Ectodermal cell (in vitro differentiated cells): ENCODE measurements around the gene JADE1.

Source experiments
- H3K27ac ChIP-seq: 2 replicates; pipeline ENCODE4 v1.7.0; 2013; ENCODE audit warnings: mild to moderate bottlenecking, low read depth, low read length; ENCODE audit not compliant: insufficient read depth, poor library complexity, severe bottlenecking
- H3K27me3 ChIP-seq: 2 replicates; pipeline ENCODE4 v1.7.0; 2013; ENCODE audit warnings: mild to moderate bottlenecking, low read length; ENCODE audit not compliant: insufficient read depth, control insufficient read depth, poor library complexity, severe bottlenecking
- H3K36me3 ChIP-seq: one replicate; pipeline ENCODE4 v1.7.0; 2013; ENCODE audit warnings: low read length; ENCODE audit not compliant: control insufficient read depth, insufficient read depth
- H3K4me1 ChIP-seq: one replicate; pipeline ENCODE4 v1.7.0; 2013; ENCODE audit warnings: low read length; ENCODE audit not compliant: control insufficient read depth, insufficient read depth
- H3K4me3 ChIP-seq: 2 replicates; pipeline ENCODE4 v1.7.0; 2013; ENCODE audit warnings: low read depth, low read length, control low read depth; ENCODE audit not compliant: insufficient read depth
- H3K9me3 ChIP-seq: 2 replicates; pipeline ENCODE4 v1.7.0; 2013; ENCODE audit warnings: mild to moderate bottlenecking, low read length, moderate library complexity; ENCODE audit not compliant: control insufficient read depth
- WGBS, 2 experiments: methylation state at CpG; one replicate each; pipeline ENCODE4 v1.1.7; 2013; ENCODE audit warnings: missing lambda C conversion rate in 2 of 2; 5-methylcytosine and 5-hydroxymethylcytosine counted together

The JADE1 gene

DNA sequence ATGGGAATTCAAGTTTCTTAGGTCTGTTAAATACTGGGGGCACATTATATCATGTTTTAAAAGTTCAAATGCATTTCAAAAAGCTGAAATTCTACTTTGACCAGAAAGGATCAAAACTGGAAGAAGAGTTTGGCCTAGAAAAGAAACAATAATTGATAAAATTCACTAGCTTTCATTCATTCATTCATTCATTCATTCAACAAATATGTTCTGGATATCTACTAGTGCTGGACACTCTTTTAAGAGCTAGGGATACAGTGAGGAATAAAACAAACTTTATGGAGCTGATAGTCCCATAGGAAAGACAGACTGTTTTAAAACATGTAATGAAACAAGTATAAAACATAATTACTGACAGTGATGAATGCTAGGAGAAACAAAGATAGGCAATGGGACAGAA is 106.0 kb downstream of the JADE1 start:
- H3K36me3 ChIP-seq: no peaks in the 10 kb centered on the region
- no peaks in the 10 kb centered on the region for H3K4me1 ChIP-seq
- no peak overlapping the region for H3K4me3 ChIP-seq
- no peaks in the 10 kb centered on the region for H3K9me3 ChIP-seq
- no peaks in the 10 kb centered on the region for H3K27me3 ChIP-seq
- H3K27ac ChIP-seq: no peak overlapping the region

DNA sequence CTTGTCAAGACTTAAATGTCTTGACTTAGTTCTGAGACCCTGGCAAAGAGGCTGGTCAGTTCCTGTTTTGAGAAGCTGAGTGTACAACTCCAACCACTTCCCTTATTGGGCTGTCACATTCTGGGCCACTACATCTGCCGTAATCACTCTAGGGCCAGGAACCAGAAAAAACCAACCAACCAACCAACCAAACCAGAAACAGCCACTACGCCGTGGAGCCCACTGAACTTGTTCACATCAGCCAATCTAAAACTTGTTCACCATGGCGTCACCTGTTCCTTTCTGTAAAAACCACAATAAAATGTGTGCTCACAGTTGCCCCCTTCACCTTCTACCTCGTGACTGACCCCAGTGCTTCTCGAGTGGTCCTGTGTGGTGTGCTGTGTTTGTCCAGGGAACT is 107.3 kb downstream of the JADE1 start:
- Histone ChIP-seq H3K9me3 (no peaks in the 10 kb centered on the region), H3K4me3 (no peak overlapping the region), H3K4me1 (no peaks in the 10 kb centered on the region), H3K36me3 (no peaks in the 10 kb centered on the region), H3K27me3 (no peaks in the 10 kb centered on the region), H3K27ac (no peak overlapping the region)
- WGBS, 2 experiments: 94 to 95% methylated on average over 5 to 6 of the region's 6 CpGs

- Histone ChIP-seq H3K4me3 (no peak overlapping the region), H3K27ac (no peak overlapping the region), H3K27me3 (no peaks in the 10 kb centered on the region), H3K36me3 (no peaks in the 10 kb centered on the region), H3K4me1 (no peaks in the 10 kb centered on the region), H3K9me3 (no peaks in the 10 kb centered on the region)
- 85 to 94% methylated on average over 2 of the region's 2 CpGs for WGBS, 2 experiments
Measured at GRCh38 chr4:128917781-128918180, 108.3 kb downstream of the JADE1 start.

- Histone ChIP-seq H3K4me1 (no peaks in the 10 kb centered on the region), H3K4me3 (no peak overlapping the region), H3K27ac (no peak overlapping the region), H3K27me3 (no peaks in the 10 kb centered on the region), H3K9me3 (no peaks in the 10 kb centered on the region), H3K36me3 (no peaks in the 10 kb centered on the region)
- 85 to 98% methylated on average over 3 of the region's 3 CpGs for WGBS, 2 experiments
Measured at GRCh38 chr4:128921954-128922353, 112.5 kb downstream of the JADE1 start.
